Mesenchymal stem cell (in vitro differentiated cells and primary cell): ENCODE measurements around the gene C15orf39.

Experiments used
- DNase-seq: peaks from one replicate; pipeline ENCODE4 v3.0.0-alpha.2; 2013
- H2AFZ ChIP-seq: one replicate; pipeline ENCODE4 v1.6.1; 2013; ENCODE audit warnings: low read depth, mild to moderate bottlenecking, control low read depth, inconsistent platforms, low read length, moderate library complexity
- H2AK5ac ChIP-seq: 2 replicates; pipeline ENCODE4 v1.6.1; 2013; ENCODE audit warnings: low read length, moderate library complexity, mild to moderate bottlenecking, inconsistent platforms; ENCODE audit not compliant: severe bottlenecking
- H2BK120ac ChIP-seq: one replicate; pipeline ENCODE4 v1.6.1; 2013; ENCODE audit warnings: low read depth, mild to moderate bottlenecking, inconsistent platforms, low read length, moderate library complexity
- H2BK12ac ChIP-seq, 2 experiments: one replicate each; pipeline ENCODE4 v1.6.1; 2013; ENCODE audit warnings: inconsistent platforms in 2 of 2, low read length in 2 of 2, mild to moderate bottlenecking in 2 of 2, moderate library complexity in 2 of 2, control low read depth in 1 of 2
- H2BK15ac ChIP-seq: one replicate; pipeline ENCODE4 v1.6.1; 2013; ENCODE audit warnings: mild to moderate bottlenecking, low read depth, inconsistent platforms; ENCODE audit not compliant: poor library complexity, severe bottlenecking
- H2BK5ac ChIP-seq: 2 replicates; pipeline ENCODE4 v1.6.1; 2013; ENCODE audit warnings: low read depth, mild to moderate bottlenecking, low read length, control low read depth, inconsistent platforms; ENCODE audit not compliant: poor library complexity, severe bottlenecking
- H3K14ac ChIP-seq, 2 experiments: one replicate each; pipeline ENCODE4 v1.6.1; 2013; ENCODE audit warnings: inconsistent platforms in 2 of 2, low read length in 2 of 2, control low read depth in 1 of 2, mild to moderate bottlenecking in 1 of 2, moderate library complexity in 1 of 2
- H3K18ac ChIP-seq, 2 experiments: one replicate each; pipeline ENCODE4 v1.6.1; 2013; ENCODE audit warnings: inconsistent platforms in 2 of 2, low read length in 2 of 2, control low read depth in 1 of 2, low read depth in 1 of 2, mild to moderate bottlenecking in 1 of 2
- H3K23ac ChIP-seq, 2 experiments: one replicate each; pipeline ENCODE4 v1.6.1; 2013; ENCODE audit warnings: inconsistent platforms in 2 of 2, low read length in 2 of 2, mild to moderate bottlenecking in 2 of 2, moderate library complexity in 2 of 2, control low read depth in 1 of 2
- H3K27ac ChIP-seq: 2 replicates; pipeline ENCODE4 v1.5.1; 2013; ENCODE audit warnings: mild to moderate bottlenecking, moderate library complexity, low read length, control low read depth, inconsistent platforms; ENCODE audit not compliant: poor library complexity, severe bottlenecking
- H3K27me3 ChIP-seq, 2 experiments: 2 replicates each; pipeline versions ENCODE4 v1.6.1 to v1.7.0; 2013; ENCODE audit warnings: low read length in 2 of 2, mild to moderate bottlenecking in 2 of 2, moderate library complexity in 2 of 2, control low read depth in 1 of 2, inconsistent platforms in 1 of 2; ENCODE audit not compliant: control insufficient read depth in 1 of 2, insufficient read depth in 1 of 2
- H3K36me3 ChIP-seq, 2 experiments: 2 replicates each; pipeline versions ENCODE4 v1.6.1 to v1.7.0; 2013; ENCODE audit warnings: low read length in 2 of 2, control low read depth in 1 of 2, inconsistent platforms in 1 of 2, low read depth in 1 of 2, mild to moderate bottlenecking in 1 of 2; ENCODE audit not compliant: insufficient read depth in 2 of 2, control insufficient read depth in 1 of 2
- H3K4ac ChIP-seq, 2 experiments: one replicate each; pipeline ENCODE4 v1.6.1; 2013; ENCODE audit warnings: inconsistent platforms in 2 of 2, low read length in 2 of 2, mild to moderate bottlenecking in 2 of 2, moderate library complexity in 2 of 2, control low read depth in 1 of 2, low read depth in 1 of 2
- H3K4me1 ChIP-seq: 2 replicates; pipeline ENCODE4 v1.6.1; 2013; ENCODE audit warnings: low read depth, low read length, control low read depth; ENCODE audit not compliant: control insufficient read depth, insufficient read depth
- H3K4me2 ChIP-seq: 2 replicates; pipeline ENCODE4 v1.6.1; 2013; ENCODE audit warnings: low read length, mild to moderate bottlenecking, inconsistent platforms; ENCODE audit not compliant: poor library complexity, severe bottlenecking
- H3K4me3 ChIP-seq, 2 experiments: 2 replicates each; pipeline versions ENCODE4 v1.5.1 to v1.7.0; 2013; ENCODE audit warnings: low read length in 2 of 2, mild to moderate bottlenecking in 2 of 2, control low read depth in 1 of 2, low read depth in 1 of 2; ENCODE audit not compliant: insufficient read depth in 1 of 2
- H3K79me1 ChIP-seq: replicated peaks from 2 replicates; pipeline ENCODE4 v1.6.1; 2013; ENCODE audit warnings: mild to moderate bottlenecking, control low read depth, low read length, inconsistent platforms; ENCODE audit not compliant: poor library complexity, severe bottlenecking
- H3K9ac ChIP-seq: 2 replicates; pipeline ENCODE4 v1.7.0; 2013; ENCODE audit warnings: mild to moderate bottlenecking, low read length, moderate library complexity
- H3K9me3 ChIP-seq: 2 replicates; pipeline ENCODE4 v1.7.0; 2013; ENCODE audit warnings: mild to moderate bottlenecking, low read length; ENCODE audit not compliant: control insufficient read depth
- H4K8ac ChIP-seq: one replicate; pipeline ENCODE4 v1.6.1; 2013; ENCODE audit warnings: inconsistent platforms, mild to moderate bottlenecking, low read length, moderate library complexity
- H4K91ac ChIP-seq: one replicate; pipeline ENCODE4 v1.6.1; 2013; ENCODE audit warnings: mild to moderate bottlenecking, low read length, inconsistent platforms
- WGBS: methylation state at CpG from one replicate; pipeline ENCODE4 v1.1.7; 2013; ENCODE audit warnings: mixed read lengths; 5-methylcytosine and 5-hydroxymethylcytosine counted together

C15orf39 gene

DNA sequence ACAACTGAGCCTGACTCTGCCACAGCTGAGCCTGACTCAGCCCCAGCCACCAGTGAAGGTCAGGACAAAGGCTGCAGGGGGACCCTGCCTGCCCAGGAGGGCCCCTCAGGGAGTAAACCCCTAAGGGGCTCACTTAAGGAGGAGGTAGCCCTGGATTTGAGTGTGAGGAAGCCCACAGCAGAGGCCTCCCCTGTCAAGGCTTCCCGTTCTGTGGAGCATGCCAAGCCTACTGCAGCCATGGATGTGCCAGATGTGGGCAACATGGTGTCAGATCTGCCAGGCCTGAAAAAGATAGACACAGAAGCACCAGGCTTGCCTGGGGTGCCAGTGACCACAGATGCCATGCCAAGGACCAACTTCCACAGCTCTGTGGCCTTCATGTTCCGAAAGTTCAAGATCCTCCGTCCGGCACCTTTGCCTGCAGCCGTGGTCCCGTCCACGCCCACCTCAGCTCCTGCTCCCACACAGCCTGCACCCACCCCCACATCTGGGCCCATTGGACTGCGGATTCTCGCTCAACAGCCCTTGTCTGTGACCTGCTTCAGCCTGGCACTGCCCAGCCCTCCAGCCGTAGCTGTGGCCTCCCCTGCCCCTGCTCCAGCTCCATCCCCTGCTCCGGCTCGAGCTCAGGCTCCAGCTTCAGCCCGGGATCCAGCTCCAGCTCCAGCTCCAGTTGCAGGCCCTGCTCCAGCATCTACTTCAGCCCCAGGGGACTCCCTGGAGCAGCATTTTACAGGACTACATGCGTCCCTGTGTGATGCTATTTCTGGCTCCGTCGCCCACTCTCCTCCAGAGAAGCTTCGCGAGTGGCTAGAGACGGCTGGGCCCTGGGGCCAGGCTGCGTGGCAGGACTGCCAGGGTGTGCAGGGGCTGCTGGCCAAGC, 6.2 kb downstream of the C15orf39 start:
- no peak overlapping the region for H2AFZ ChIP-seq
- no peaks in the 10 kb centered on the region for H3K9me3 ChIP-seq
- H3K27ac ChIP-seq: no peak overlapping the region
- H3K14ac ChIP-seq: no peak overlapping the region
- no peak overlapping the region for H2AK5ac ChIP-seq
- no peaks in the 10 kb centered on the region for H3K27me3 ChIP-seq
- WGBS: 96% methylated on average over 20 of the region's 20 CpGs
- H3K18ac ChIP-seq: no peak overlapping the region
- peaks cover 4% of the 10 kb centered on the region for H3K79me1 ChIP-seq
- H3K4ac ChIP-seq: no peak overlapping the region
- H2BK5ac ChIP-seq: no peak overlapping the region
- no peak overlapping the region for H2BK12ac ChIP-seq
- no peak for DNase-seq
- no peak overlapping the region for H3K4me2 ChIP-seq
- peak overlapping the region; percentile 8 for H4K91ac ChIP-seq
- H2BK15ac ChIP-seq: no peak overlapping the region
- H3K36me3 ChIP-seq: peaks cover 56 to 66% of the 10 kb centered on the region in 2 experiments
- H3K23ac ChIP-seq: no peak overlapping the region
- no peak overlapping the region for H4K8ac ChIP-seq
- no peak overlapping the region for H2BK120ac ChIP-seq
- peaks cover 16% of the 10 kb centered on the region for H3K4me1 ChIP-seq
- H3K4me3 ChIP-seq: no peak overlapping the region
- no peak overlapping the region for H3K9ac ChIP-seq

DNA sequence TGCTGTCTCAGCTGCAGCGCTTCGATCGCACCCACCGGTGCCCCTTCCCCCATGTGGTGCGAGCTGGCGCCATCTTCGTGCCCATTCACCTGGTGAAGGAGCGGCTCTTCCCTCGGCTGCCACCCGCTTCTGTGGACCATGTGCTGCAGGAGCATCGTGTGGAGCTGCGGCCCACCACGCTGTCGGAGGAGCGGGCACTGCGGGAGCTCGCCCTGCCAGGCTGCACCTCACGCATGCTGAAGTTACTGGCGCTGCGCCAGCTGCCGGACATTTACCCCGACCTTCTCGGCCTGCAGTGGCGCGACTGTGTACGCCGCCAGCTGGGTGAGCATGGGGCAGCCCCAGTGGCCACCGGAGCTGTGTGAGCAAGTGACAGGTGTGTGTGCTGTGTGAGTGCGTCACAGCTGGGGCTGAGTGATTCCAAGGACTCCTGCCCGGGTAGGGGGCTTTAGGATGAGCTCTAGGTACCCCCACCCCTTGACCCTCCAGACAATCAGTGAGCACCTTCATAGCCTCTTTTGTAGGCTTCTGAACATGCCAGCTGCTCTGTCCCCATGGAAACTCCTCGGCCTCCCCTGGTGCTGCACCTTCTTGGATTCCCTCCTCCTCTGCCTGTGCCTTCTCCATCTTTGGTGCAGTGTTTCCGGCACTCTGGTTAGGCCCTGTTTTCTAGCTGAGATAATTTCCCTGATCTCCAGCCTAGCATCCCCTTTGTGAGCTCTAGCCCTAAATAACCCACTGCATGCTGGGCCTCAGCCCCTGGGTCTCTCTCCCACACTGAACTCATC, 7.0 kb downstream of the C15orf39 start:
- peaks cover 4% of the 10 kb centered on the region for H3K79me1 ChIP-seq
- H4K8ac ChIP-seq: peak overlapping the region; percentile 7
- H2AK5ac ChIP-seq: no peak overlapping the region
- H3K4ac ChIP-seq: no peak overlapping the region
- no peaks in the 10 kb centered on the region for H3K9me3 ChIP-seq
- H2BK12ac ChIP-seq: no peak overlapping the region
- H3K36me3 ChIP-seq: peaks cover 61 to 72% of the 10 kb centered on the region in 2 experiments
- H3K9ac ChIP-seq: no peak overlapping the region
- no peak overlapping the region for H2BK5ac ChIP-seq
- H4K91ac ChIP-seq: no peak overlapping the region
- no peak for DNase-seq
- H2BK15ac ChIP-seq: no peak overlapping the region
- peaks cover 12% of the 10 kb centered on the region for H3K4me1 ChIP-seq
- H2AFZ ChIP-seq: no peak overlapping the region
- H3K23ac ChIP-seq: no peak overlapping the region
- no peak overlapping the region for H3K18ac ChIP-seq
- H3K27me3 ChIP-seq: no peaks in the 10 kb centered on the region
- H3K4me2 ChIP-seq: no peak overlapping the region
- H3K14ac ChIP-seq: no peak overlapping the region
- no peak overlapping the region for H3K4me3 ChIP-seq
- H2BK120ac ChIP-seq: no peak overlapping the region
- H3K27ac ChIP-seq: no peak overlapping the region
- 97% methylated on average over 31 of the region's 32 CpGs for WGBS

DNA sequence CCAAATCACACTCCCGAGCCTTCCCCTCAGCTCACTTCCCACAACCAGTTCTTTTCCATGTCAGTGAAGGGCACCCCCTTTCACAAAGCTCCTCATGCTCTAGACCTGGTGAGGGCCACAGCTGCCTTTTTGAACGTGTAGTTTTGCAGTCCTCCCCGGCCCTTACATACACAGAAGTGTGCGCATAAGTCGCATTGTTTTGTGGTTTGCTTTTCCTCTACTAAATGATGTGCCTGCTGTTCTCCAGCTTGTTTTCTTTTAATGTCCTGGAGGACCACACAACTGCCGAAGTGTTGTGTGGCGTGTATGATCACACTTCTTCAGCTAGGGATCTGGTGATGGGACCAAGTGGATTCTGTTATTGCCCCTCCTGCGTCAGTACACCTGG, 7.6 kb downstream of the C15orf39 start:
- no peak overlapping the region for H3K18ac ChIP-seq
- H2AFZ ChIP-seq: no peak overlapping the region
- peaks cover 12% of the 10 kb centered on the region for H3K4me1 ChIP-seq
- H3K4ac ChIP-seq: no peak overlapping the region
- 94% methylated on average over 7 of the region's 8 CpGs for WGBS
- H4K91ac ChIP-seq: no peak overlapping the region
- H3K9ac ChIP-seq: no peak overlapping the region
- no peak overlapping the region for H4K8ac ChIP-seq
- H3K4me3 ChIP-seq: no peak overlapping the region
- H2BK120ac ChIP-seq: no peak overlapping the region
- H3K9me3 ChIP-seq: no peaks in the 10 kb centered on the region
- peaks cover 4% of the 10 kb centered on the region for H3K79me1 ChIP-seq
- DNase-seq: no peak
- no peak overlapping the region for H2BK5ac ChIP-seq
- no peak overlapping the region for H2BK12ac ChIP-seq
- peaks cover 61 to 72% of the 10 kb centered on the region in 2 experiments for H3K36me3 ChIP-seq
- H3K4me2 ChIP-seq: no peak overlapping the region
- H3K27me3 ChIP-seq: no peaks in the 10 kb centered on the region
- no peak overlapping the region for H2BK15ac ChIP-seq
- no peak overlapping the region for H2AK5ac ChIP-seq
- H3K27ac ChIP-seq: no peak overlapping the region
- H3K14ac ChIP-seq: no peak overlapping the region
- no peak overlapping the region for H3K23ac ChIP-seq

DNA sequence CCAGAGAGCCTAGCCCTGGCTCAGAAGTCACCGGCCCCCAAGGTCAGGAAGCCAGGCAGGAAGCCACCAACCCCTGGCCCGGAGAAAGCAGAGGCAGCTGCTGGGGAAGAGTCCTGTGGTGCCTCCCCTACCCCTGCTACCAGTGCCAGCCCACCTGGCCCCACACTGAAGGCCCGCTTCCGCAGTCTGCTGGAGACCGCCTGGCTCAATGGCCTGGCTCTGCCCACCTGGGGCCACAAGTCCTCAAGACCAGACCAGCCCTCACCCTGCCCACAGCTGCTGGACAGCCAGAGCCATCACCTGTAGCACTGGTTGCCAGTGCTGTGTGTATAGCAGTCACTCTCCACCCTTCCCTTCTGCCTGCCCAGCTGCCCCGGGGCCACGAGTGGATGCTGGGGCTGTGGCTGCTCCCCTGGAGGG, 9.1 kb downstream of the C15orf39 start:
- Histone ChIP-seq H4K91ac (no peak overlapping the region), H2BK120ac (no peak overlapping the region), H2BK5ac (no peak overlapping the region), H3K79me1 (peaks cover 3% of the 10 kb centered on the region), H3K4me3 (no peak overlapping the region), H3K14ac (no peak overlapping the region), H2BK15ac (no peak overlapping the region), H2AFZ (no peak overlapping the region), H3K36me3 (peaks cover 61 to 72% of the 10 kb centered on the region in 2 experiments), H3K4me1 (peaks cover 19% of the 10 kb centered on the region), H4K8ac (no peak overlapping the region), H2BK12ac (no peak overlapping the region), H3K4ac (no peak overlapping the region), H3K27me3 (no peaks in the 10 kb centered on the region), H3K23ac (no peak overlapping the region), H3K18ac (no peak overlapping the region), H3K4me2 (no peak overlapping the region), H3K27ac (no peak overlapping the region), H2AK5ac (no peak overlapping the region), H3K9ac (no peak overlapping the region), H3K9me3 (no peaks in the 10 kb centered on the region)
- WGBS: 98% methylated on average over 7 of the region's 7 CpGs
- no peak for DNase-seq
